Bladder microvascular endothelial cell (primary cell): ENCODE data around the gene ERBIN. TPM values are rescaled to one million over a fixed set of nuclear protein-coding genes. Genes with fewer than 3 reads are reported as not detected.

Experiments used
- total RNA-seq: library from RNA; depleted of rRNA; stranded (reverse); fragments of >200 nt; gene quantifications from 2 replicates; pipeline ENCODE4 v1.2.3, GENCODE V29; 2014

ERBIN gene, protein sequence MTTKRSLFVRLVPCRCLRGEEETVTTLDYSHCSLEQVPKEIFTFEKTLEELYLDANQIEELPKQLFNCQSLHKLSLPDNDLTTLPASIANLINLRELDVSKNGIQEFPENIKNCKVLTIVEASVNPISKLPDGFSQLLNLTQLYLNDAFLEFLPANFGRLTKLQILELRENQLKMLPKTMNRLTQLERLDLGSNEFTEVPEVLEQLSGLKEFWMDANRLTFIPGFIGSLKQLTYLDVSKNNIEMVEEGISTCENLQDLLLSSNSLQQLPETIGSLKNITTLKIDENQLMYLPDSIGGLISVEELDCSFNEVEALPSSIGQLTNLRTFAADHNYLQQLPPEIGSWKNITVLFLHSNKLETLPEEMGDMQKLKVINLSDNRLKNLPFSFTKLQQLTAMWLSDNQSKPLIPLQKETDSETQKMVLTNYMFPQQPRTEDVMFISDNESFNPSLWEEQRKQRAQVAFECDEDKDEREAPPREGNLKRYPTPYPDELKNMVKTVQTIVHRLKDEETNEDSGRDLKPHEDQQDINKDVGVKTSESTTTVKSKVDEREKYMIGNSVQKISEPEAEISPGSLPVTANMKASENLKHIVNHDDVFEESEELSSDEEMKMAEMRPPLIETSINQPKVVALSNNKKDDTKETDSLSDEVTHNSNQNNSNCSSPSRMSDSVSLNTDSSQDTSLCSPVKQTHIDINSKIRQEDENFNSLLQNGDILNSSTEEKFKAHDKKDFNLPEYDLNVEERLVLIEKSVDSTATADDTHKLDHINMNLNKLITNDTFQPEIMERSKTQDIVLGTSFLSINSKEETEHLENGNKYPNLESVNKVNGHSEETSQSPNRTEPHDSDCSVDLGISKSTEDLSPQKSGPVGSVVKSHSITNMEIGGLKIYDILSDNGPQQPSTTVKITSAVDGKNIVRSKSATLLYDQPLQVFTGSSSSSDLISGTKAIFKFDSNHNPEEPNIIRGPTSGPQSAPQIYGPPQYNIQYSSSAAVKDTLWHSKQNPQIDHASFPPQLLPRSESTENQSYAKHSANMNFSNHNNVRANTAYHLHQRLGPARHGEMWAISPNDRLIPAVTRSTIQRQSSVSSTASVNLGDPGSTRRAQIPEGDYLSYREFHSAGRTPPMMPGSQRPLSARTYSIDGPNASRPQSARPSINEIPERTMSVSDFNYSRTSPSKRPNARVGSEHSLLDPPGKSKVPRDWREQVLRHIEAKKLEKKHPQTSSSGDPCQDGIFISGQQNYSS (N-terminal part only)
- total RNA-seq, result 35.9 and 52.4 TPM in 2 replicates

DNA sequence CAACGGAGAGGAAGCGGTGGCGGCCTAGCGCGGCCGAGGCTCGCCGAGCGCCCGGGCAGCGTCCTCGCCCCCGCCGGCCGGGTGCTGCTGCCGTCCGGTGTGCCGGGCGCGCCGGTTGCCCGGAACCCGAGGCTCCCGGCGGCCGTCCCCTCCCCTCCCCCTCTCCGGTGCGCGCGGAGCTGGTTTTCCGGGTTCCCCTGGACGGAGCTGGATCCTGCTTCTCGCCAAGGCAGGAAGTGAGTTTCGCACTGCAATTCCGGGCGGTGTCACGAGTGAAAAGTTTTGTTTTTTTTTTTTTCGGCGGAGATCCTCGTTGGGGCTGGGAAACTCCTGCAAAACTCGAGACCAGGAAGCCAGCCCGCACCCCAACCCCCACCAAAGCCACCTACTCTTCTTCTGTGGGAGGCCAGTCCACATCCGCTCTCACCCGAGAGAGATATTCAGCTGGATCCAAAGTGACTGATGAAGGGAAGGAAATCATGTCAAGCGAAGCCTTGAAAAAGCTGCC lies at the start of gene ERBIN:
TSS of gene ERBIN (plus strand) at position 300 of the 508 bp plus-strand sequence. CDS start 66,144 bp downstream, outside the sequence.

Other genes with a start within 250 kb of the ERBIN start
- 7.8 and 9.8 TPM in 2 replicates for gene SGTB, start 204.5 kb upstream of the ERBIN start, total RNA-seq
- gene NLN, start 204.4 kb upstream of the ERBIN start, total RNA-seq, result 29.3 and 50.5 TPM in 2 replicates
- gene SREK1, start 217.7 kb downstream of the ERBIN start, total RNA-seq, result 38.7 and 92.2 TPM in 2 replicates